B cell (primary cell): ENCODE data around the gene SDK2. TPM values are rescaled to one million over a fixed set of nuclear protein-coding genes. Genes with fewer than 3 reads are reported as not detected.

ENCODE experiments used
- ATAC-seq: fragments of 200-7000 bp; cut with Tn5 transposase; one replicate; pipeline ENCODE4 v1.10.0; 2021; ENCODE audit warnings: low read depth, mild to moderate bottlenecking, moderate number of reproducible peaks, moderate library complexity
- CTCF ChIA-PET: fragments of 350-600 bp; sonication (Branson Sonifier 250); formaldehyde crosslinking; loops from one replicate; lab custom pipeline; 2021; ENCODE audit warnings: antibody characterized with exemption, inconsistent platforms; lab: Charles Lee
- POLR2A ChIA-PET: fragments of 350-600 bp; sonication (Branson Sonifier 250); formaldehyde crosslinking; loops from one replicate; lab custom pipeline; 2021; ENCODE audit warnings: antibody characterized with exemption; lab: Charles Lee
- DNase-seq: peaks from one replicate; pipeline ENCODE4 v3.0.0; 2013
- H2AFZ ChIP-seq: 2 replicates; pipeline ENCODE4 v1.6.1; 2012; ENCODE audit warnings: mild to moderate bottlenecking, low read depth, low read length; ENCODE audit not compliant: insufficient read depth, poor library complexity, severe bottlenecking
- H3K27ac ChIP-seq, 2 donors: 1 replicate in 1 of 2; 2 replicates in 1 of 2; pipeline ENCODE4 v1.5.1; 2012 to 2013; ENCODE audit warnings: low read length in 2 of 2, mild to moderate bottlenecking in 2 of 2, moderate library complexity in 1 of 2
- H3K27me3 ChIP-seq, 4 experiments: fragments of 200-600 bp in 1 of 4; sonication (generic) in 1 of 4; replicated peaks in 1 of 4; 1 replicate in 2 of 4; 2 replicates in 2 of 4; pipeline versions ENCODE4 v1.6.1 to v1.7.0; 2013 to 2016; ENCODE audit warnings: low read length in 3 of 4, mild to moderate bottlenecking in 2 of 4, mixed read lengths in 1 of 4, moderate library complexity in 1 of 4; ENCODE audit not compliant: insufficient read depth in 4 of 4, control insufficient read depth in 3 of 4; ENCODE audit errors: control extremely low read depth in 1 of 4
- H3K36me3 ChIP-seq, 2 experiments: replicated peaks in 1 of 2; 1 replicate in 1 of 2; 2 replicates in 1 of 2; pipeline versions ENCODE4 v1.6.1 to v1.7.1; 2013; ENCODE audit warnings: low read length in 1 of 2; ENCODE audit not compliant: insufficient read depth in 2 of 2, control insufficient read depth in 1 of 2; ENCODE audit errors: control extremely low read depth in 1 of 2, extremely low read depth in 1 of 2
- H3K4me1 ChIP-seq, 2 donors: fragments of 200-600 bp in 1 of 2; sonication (generic) in 1 of 2; 1 replicate in 1 of 2; 2 replicates in 1 of 2; pipeline versions ENCODE4 v1.5.1 to v1.6.1; 2013 to 2017; ENCODE audit warnings: low read length in 2 of 2; ENCODE audit not compliant: control insufficient read depth in 2 of 2, insufficient read depth in 2 of 2
- H3K4me2 ChIP-seq: replicated peaks from 2 replicates; pipeline ENCODE3; 2012; ENCODE audit warnings: mild to moderate bottlenecking, low read depth, low read length; ENCODE audit not compliant: poor library complexity, severe bottlenecking
- H3K4me3 ChIP-seq, 5 experiments: fragments of 200-600 bp in 1 of 5; sonication (generic) in 1 of 5; 1 replicate in 3 of 5; 2 replicates in 2 of 5; pipeline versions ENCODE4 v1.5.1 to v1.7.0; 2011 to 2016; ENCODE audit warnings: low read length in 4 of 5, mild to moderate bottlenecking in 4 of 5, low read depth in 2 of 5, control low read depth in 1 of 5, moderate library complexity in 1 of 5; ENCODE audit not compliant: insufficient read depth in 1 of 5; ENCODE audit errors: control extremely low read depth in 1 of 5, extremely low read depth in 1 of 5
- H3K79me2 ChIP-seq: fragments of 200-600 bp; sonication (generic); one replicate; pipeline ENCODE4 v1.6.0; 2016; ENCODE audit warnings: low read length; ENCODE audit not compliant: control insufficient read depth, insufficient read depth
- H3K9ac ChIP-seq: fragments of 200-600 bp; sonication (generic); 2 replicates; pipeline ENCODE4 v1.6.1; 2017; ENCODE audit warnings: mild to moderate bottlenecking, low read length, moderate library complexity
- H3K9me3 ChIP-seq, 3 donors: one replicate each; pipeline versions ENCODE4 v1.6.1 to v1.7.1; 2013; ENCODE audit warnings: low read length in 2 of 3; ENCODE audit not compliant: control insufficient read depth in 2 of 3, insufficient read depth in 1 of 3; ENCODE audit errors: control extremely low read depth in 1 of 3
- H4K20me1 ChIP-seq: 2 replicates; pipeline ENCODE4 v1.6.0; 2012; ENCODE audit warnings: mild to moderate bottlenecking, low read length; ENCODE audit not compliant: insufficient read depth, control insufficient read depth, poor library complexity, severe bottlenecking
- H3K27ac Mint-ChIP-seq: one replicate; pipeline ENCODE4 v1.8.0; 2021; ENCODE audit warnings: mixed read lengths
- H3K27me3 Mint-ChIP-seq: one replicate; pipeline ENCODE4 v1.8.0; 2021; ENCODE audit warnings: mixed read lengths
- H3K4me1 Mint-ChIP-seq: one replicate; pipeline ENCODE4 v1.8.0; 2021; ENCODE audit warnings: mixed read lengths
- H3K4me3 Mint-ChIP-seq: one replicate; pipeline ENCODE4 v1.8.0; 2021; ENCODE audit warnings: mixed read lengths
- H3K9me3 Mint-ChIP-seq: one replicate; pipeline ENCODE4 v1.8.0; 2022; ENCODE audit warnings: mixed read lengths; ENCODE audit not compliant: insufficient read depth
- EZH2 ChIP-seq: IDR thresholded peaks from 2 replicates; pipeline ENCODE4 v1.6.1; 2012; ENCODE audit warnings: borderline replicate concordance, low read depth, mild to moderate bottlenecking, moderate library complexity, low read length; ENCODE audit not compliant: insufficient read depth, poor library complexity, severe bottlenecking
- WGBS: methylation state at CpG from one replicate; pipeline ENCODE4 v1.1.5; 2013; ENCODE audit warnings: missing lambda C conversion rate; ENCODE audit not compliant: insufficient coverage; 5-methylcytosine and 5-hydroxymethylcytosine counted together
- intact Hi-C: fragments of 100-400 bp; cut with micrococcal nuclease; formaldehyde crosslinking; loops from one replicate; pipeline ENCODE4 v1.10.0; 2022
- polyA plus RNA-seq: library from polyadenylated mRNA; depleted of rRNA; stranded (reverse); fragments of >200 nt; gene quantifications from 2 replicates; pipeline ENCODE4 v1.2.3, GENCODE V29; 2012
- total RNA-seq, 2 donors: library from RNA; stranded (reverse); fragments of 120-200 nt in 1 of 2; gene quantifications; 1 replicate in 1 of 2; 2 replicates in 1 of 2; pipeline versions ENCODE4 v1.2.3 to v1.2.4, GENCODE V29; 2013 to 2022

The SDK2 gene
- total and polyA plus RNA-seq, 2 donors (not counting 1 experiment from before 2014, with no cell fraction given), result 3.2 to 13.0 TPM

GRCh38 chr17:73498176-73498575, 146.1 kb downstream of the SDK2 start:
- DNase-seq (no peak), ATAC-seq (no peak)
- no peaks in the 10 kb centered on the region for H3K9me3 Mint-ChIP-seq
- no peaks in the 10 kb centered on the region for H3K4me1 Mint-ChIP-seq
- POLR2A ChIA-PET, result no interaction called here
- H3K27ac Mint-ChIP-seq, result no peak overlapping the region
- no peaks in the 10 kb centered on the region for H3K27me3 Mint-ChIP-seq
- Histone ChIP-seq H3K9me3 (no peaks in the 10 kb centered on the region), H4K20me1 (peaks cover 5% of the 10 kb centered on the region), H3K9ac (no peak overlapping the region), H3K4me2 (no peak overlapping the region), H3K4me1 (no peaks in the 10 kb centered on the region), H3K27ac (no peak overlapping the region), H3K4me3 (no peak overlapping the region), H3K27me3 (no peaks in the 10 kb centered on the region), H3K36me3 (no peaks in the 10 kb centered on the region), H2AFZ (no peak overlapping the region), H3K79me2 (peaks cover 15% of the 10 kb centered on the region)
- no peak overlapping the region for H3K4me3 Mint-ChIP-seq
- 90% methylated on average over 8 of the region's 8 CpGs for WGBS
- intact Hi-C loops, result no loop called here
- CTCF ChIA-PET, result no interaction called here
- no peak for TF ChIP-seq EZH2

GRCh38 chr17:73497721-73498120, 146.5 kb downstream of the SDK2 start:
- no peak overlapping the region for H3K27ac Mint-ChIP-seq
- Histone ChIP-seq H3K4me2 (no peak overlapping the region), H3K9ac (no peak overlapping the region), H3K4me1 (no peaks in the 10 kb centered on the region), H3K4me3 (no peak overlapping the region), H3K9me3 (no peaks in the 10 kb centered on the region), H3K27ac (no peak overlapping the region), H2AFZ (no peak overlapping the region), H4K20me1 (peaks cover 5% of the 10 kb centered on the region), H3K36me3 (no peaks in the 10 kb centered on the region), H3K27me3 (no peaks in the 10 kb centered on the region), H3K79me2 (peaks cover 15% of the 10 kb centered on the region)
- DNase-seq, result no peak
- intact Hi-C loops, result no loop called here
- ATAC-seq, result no peak
- ChIA-PET CTCF (no interaction called here), POLR2A (no interaction called here)
- TF ChIP-seq EZH2, result no peak
- H3K9me3 Mint-ChIP-seq, result no peaks in the 10 kb centered on the region
- no peak overlapping the region for H3K4me3 Mint-ChIP-seq
- H3K4me1 Mint-ChIP-seq, result no peaks in the 10 kb centered on the region
- H3K27me3 Mint-ChIP-seq, result no peaks in the 10 kb centered on the region
- 85% methylated on average over 7 of the region's 7 CpGs for WGBS
